Testis (tissue), 2 donors: ENCODE results near the gene ANKRD33.

Experiments used
- CTCF ChIP-seq, 3 experiments: fragments of 450-650 bp in 2 of 3; fragments of 200-600 bp in 1 of 3; sonication (generic) in 1 of 3; IDR thresholded peaks; one replicate each; pipeline ENCODE4 v1.5.1; 2016 to 2019; ENCODE audit warnings: antibody characterized with exemption in 3 of 3, mild to moderate bottlenecking in 2 of 3, moderate library complexity in 1 of 3
- POLR2A ChIP-seq: fragments of 450-650 bp; IDR thresholded peaks from one replicate; pipeline ENCODE4 v1.6.1; 2017; ENCODE audit warnings: antibody characterized with exemption, mild to moderate bottlenecking, moderate library complexity

- TF ChIP-seq CTCF (IDR thresholded peaks at IDR 0.05) (no peak), POLR2A (no peak)
Observed at GRCh38 chr12:51862947-51863346, 25.0 kb upstream of the ANKRD33 start.
